ENCODE results near the gene LEMD1.
"Not testable (repeated sequence)": the region's sequence is repeated elsewhere in the genome, so short reads cannot be mapped to it uniquely, and the experiment has no call there.

Gene LEMD1

DNA sequence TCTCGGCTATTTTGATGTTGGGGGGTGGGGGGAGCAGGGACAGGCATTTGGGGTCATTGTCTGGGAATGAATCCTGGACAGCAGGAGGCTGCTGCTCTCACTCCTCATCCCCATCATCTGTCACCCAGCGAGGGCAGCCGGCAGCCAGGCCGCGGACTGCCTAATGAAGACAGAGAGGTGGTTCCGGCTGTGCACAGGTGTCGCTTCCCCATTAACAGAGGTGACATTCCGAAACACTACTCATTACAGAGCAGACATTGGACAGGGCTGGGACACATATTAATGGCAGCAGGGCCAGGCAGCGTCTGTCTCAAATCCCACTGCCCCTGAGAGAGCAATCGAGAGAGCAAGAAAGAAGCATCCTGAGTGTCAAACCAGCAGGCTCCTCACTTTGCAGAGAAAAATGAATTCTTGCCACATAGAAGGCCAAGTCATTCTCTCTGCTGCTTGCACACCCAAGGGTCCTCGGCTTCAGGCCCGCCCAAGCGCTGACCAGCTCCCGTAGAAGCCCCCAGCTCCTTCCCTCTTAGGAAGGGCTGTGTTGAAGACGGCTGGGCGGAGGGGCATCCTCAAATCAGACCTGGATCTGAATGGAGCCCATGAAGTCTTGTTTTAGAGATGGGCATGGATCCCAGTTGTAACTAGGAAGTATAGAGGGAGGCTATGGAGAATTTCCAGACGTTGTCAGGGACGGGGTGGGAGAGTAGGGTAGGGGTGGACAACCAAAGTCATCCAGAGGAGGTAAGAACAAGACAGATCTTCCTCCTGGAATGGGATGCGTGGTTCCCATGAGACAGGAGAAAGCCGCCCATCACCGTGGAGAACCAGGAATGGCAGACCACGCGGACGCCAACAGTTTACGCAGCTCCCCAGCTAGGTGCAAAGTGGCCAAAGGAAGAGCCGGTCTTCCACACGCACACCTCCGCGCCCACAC is 8.2 kb upstream of the LEMD1 start:
- no peak overlapping the region for H3K27ac Mint-ChIP-seq
- intact Hi-C loops (cut with micrococcal nuclease) = no loop called here

DNA sequence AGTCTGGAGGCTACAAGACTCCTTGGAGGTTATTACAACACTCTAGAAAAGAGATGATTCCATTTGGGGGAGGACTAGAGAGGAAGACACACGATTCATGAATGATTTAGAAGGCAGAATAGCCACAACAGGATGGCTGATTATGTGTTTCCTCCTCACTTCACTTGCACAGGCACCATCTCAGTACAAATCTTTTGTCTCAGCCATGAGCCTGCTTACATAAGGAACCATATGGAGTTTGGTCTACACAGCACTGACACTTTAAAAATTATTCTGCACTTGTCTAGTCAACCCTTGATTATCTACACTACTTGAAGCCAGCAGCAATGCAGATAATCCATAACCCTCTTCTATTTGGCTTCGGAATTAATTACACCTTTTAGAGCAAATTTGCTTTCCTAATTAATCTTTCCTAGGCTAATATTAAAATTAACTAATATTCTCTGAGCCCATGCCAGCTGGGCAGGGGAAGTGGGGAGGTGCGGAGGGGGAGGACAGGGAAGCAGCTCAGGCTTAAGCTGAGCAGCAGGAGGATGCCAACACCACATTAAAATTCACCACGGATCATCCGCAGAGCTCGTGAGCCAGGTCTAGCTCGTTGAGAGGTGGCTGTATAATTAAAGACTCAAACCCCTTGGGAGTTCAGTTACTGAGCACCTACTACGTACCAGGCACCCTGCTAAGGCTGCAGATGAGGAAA is 3.2 kb upstream of the LEMD1 start:
- intact Hi-C loops (cut with micrococcal nuclease) = no loop called here
- Mint-ChIP-seq H3K27me3 (peaks cover 57% of the 10 kb centered on the region), H3K9me3 (no peaks in the 10 kb centered on the region), H3K36me3 (ENCODE audit: low read depth) (no peaks in the 10 kb centered on the region), H3K27ac (no peak overlapping the region), H3K4me3 (no peak overlapping the region), H3K4me1 (ENCODE audit: low read depth) (no peaks in the 10 kb centered on the region)

More for the DNA sequence above, 8.2 kb upstream of the LEMD1 start:
- H3K4me3 Mint-ChIP-seq = peak overlapping the region; percentile 71
- H3K36me3 Mint-ChIP-seq (ENCODE audit: low read depth) = no peaks in the 10 kb centered on the region
- H3K4me1 Mint-ChIP-seq (ENCODE audit: low read depth) = peaks cover 14% of the 10 kb centered on the region
- peaks cover 56% of the 10 kb centered on the region for H3K27me3 Mint-ChIP-seq
- H3K9me3 Mint-ChIP-seq = no peaks in the 10 kb centered on the region

DNA sequence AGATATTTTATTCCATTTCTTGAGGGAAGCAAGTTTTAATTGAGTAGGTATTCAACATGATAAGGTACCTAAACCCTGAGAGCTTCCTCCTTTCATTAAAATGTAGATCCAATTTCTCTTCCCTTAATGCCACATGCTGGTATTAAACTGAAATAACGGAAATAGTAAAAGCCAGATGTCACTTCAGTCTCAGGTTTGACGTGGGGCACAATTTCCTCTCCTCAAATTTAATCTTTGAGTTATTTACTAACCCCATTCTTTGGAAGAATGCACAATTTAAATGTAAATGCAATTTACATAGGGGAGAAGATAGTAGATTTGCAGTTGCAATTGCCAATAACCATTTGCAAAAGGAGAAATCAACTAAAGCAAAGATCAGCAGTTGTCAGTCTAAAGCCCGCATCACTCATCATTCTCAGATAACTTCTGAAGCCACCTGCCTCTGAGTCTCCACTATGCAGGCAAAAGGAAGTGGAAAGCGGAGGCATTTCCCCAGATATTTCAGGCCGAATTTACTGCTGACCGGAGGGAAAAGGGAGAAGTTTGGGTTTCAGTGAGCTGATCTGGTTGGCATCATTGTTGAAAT is 2.1 kb upstream of the LEMD1 start:
- intact Hi-C loops (cut with micrococcal nuclease) = no loop called here

DNA sequence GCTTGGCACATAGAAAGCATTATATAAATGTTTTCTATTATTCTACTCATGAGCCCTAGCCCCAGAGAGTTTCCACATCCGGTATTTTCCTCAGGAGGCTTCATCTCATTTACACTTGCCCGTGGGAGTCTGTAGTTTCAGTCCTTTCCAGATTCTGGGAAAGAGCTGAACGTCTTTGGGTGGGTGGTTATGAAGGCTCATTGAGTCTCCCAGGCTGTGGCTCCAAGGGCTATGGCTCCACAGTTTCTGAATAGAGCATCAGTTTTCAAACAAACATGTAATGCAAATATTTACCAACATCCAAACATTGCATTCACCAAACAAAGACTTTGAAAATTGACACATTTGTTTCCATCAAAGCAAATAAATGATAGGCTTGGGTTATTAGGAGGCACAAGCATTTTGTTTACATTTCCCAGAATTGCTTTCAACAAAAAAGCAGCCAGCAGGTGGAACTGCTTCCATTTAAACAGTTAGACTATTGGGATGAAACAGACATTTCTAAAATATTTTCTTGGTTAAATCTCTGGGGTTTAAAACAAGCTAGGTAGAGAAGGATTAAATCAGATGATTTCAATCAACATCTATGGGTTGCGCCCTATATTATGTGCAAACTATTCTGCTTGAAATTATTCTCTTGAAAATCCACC is 1.3 kb upstream of the LEMD1 start:
- H3K4me3 Mint-ChIP-seq = no peak overlapping the region
- no peaks in the 10 kb centered on the region for H3K36me3 Mint-ChIP-seq (ENCODE audit: low read depth)
- H3K9me3 Mint-ChIP-seq = no peaks in the 10 kb centered on the region
- H3K4me1 Mint-ChIP-seq (ENCODE audit: low read depth) = no peaks in the 10 kb centered on the region
- peaks cover 41% of the 10 kb centered on the region for H3K27me3 Mint-ChIP-seq
- no peak overlapping the region for H3K27ac Mint-ChIP-seq
- intact Hi-C loops (cut with micrococcal nuclease) = no loop called here

More for the DNA sequence above, 2.1 kb upstream of the LEMD1 start:
- no peaks in the 10 kb centered on the region for H3K9me3 Mint-ChIP-seq
- H3K36me3 Mint-ChIP-seq (ENCODE audit: low read depth) = no peaks in the 10 kb centered on the region
- peaks cover 46% of the 10 kb centered on the region for H3K27me3 Mint-ChIP-seq
- H3K4me1 Mint-ChIP-seq (ENCODE audit: low read depth) = no peaks in the 10 kb centered on the region
- H3K27ac Mint-ChIP-seq = no peak overlapping the region
- H3K4me3 Mint-ChIP-seq = no peak overlapping the region

DNA sequence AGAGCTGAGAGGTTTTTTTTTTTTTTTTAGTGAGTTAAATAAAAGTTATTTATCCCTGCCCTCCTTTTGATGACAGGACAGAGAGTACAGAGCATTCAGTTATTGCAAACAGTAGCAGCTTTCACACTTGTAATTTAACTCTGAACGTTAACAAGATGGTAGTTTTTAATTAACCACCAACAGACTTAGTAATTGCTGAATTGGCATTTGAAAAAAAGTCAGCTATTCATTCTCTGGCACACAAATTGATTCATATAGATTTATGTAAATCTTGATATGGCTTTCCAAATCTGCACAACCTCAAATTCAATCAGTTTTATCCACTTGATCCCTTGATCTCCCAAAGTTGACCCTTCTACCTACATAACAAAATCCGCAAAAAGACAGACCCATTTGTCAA is 918 bp downstream of the LEMD1 start:
- no peak overlapping the region for H3K4me3 Mint-ChIP-seq
- intact Hi-C loops (cut with micrococcal nuclease) = no loop called here
- H3K27me3 Mint-ChIP-seq = peaks cover 32% of the 10 kb centered on the region
- H3K4me1 Mint-ChIP-seq (ENCODE audit: low read depth) = no peaks in the 10 kb centered on the region
- no peaks in the 10 kb centered on the region for H3K9me3 Mint-ChIP-seq
- H3K36me3 Mint-ChIP-seq (ENCODE audit: low read depth) = no peaks in the 10 kb centered on the region
- no peak overlapping the region for H3K27ac Mint-ChIP-seq

DNA sequence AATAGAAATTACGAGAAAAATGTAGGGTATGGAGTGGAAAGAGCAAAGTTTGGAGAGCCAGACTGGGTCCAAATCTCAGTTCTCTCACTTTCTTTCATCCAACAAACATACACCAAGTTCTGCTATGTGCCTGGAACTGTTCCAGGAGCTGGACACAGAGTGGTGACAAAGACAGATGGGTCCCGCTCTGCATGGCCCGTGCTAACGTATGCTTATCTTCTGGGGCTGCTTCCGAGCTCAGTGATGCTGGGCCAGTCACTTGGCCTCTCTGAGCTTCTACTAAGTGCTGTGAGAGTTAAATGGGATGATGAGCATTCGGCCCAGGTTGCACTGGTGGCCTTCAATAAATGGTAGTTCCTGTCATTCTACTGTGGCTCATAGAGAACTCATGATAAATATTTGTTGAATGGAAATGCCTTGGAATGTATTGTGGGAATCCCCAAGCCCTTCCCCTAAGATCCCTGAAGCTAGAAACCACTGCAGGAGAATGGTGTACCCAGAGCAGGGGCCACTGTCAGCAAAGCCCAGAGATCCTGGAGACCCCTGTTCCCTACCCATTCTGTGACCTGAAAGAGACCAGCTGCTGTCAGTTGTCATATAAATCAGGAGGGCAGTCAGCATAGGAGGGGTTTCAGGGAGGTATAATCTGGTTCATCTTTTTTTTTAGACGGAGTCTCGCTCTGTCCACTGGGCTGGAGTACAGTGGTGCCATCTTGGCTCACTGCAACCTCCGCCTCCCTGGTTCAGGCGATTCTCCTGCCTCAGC is 3.8 kb downstream of the LEMD1 start:
- no peaks in the 10 kb centered on the region for H3K36me3 Mint-ChIP-seq (ENCODE audit: low read depth)
- H3K27me3 Mint-ChIP-seq = peaks cover 24% of the 10 kb centered on the region
- H3K9me3 Mint-ChIP-seq = no peaks in the 10 kb centered on the region
- no peak overlapping the region for H3K27ac Mint-ChIP-seq
- intact Hi-C loops (cut with micrococcal nuclease) = no loop called here
- H3K4me1 Mint-ChIP-seq (ENCODE audit: low read depth) = no peaks in the 10 kb centered on the region
- H3K4me3 Mint-ChIP-seq = no peak overlapping the region

DNA sequence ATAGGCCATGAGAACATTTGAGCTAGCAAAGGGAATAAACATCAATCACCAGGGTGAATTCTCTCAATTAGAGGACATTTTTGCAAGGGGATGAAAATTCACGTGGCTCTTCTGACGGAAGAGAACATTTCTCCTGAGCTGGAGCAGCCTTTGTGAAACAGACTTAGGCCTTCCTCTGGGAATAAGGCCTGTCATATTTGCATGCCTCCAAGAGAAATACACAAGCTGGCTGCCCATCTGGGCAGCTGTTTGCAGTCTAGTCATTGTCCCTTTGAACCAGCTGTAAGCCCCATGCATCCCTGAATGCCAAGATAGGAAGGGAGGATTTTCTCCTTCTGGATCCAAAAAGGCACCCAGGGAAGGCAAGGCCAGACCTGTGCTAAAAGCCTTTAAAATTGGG is 5.5 kb downstream of the LEMD1 start:
- no peaks in the 10 kb centered on the region for H3K36me3 Mint-ChIP-seq (ENCODE audit: low read depth)
- H3K9me3 Mint-ChIP-seq = no peaks in the 10 kb centered on the region
- intact Hi-C loops (cut with micrococcal nuclease) = no loop called here
- H3K27me3 Mint-ChIP-seq = peaks cover 24% of the 10 kb centered on the region
- no peak overlapping the region for H3K4me3 Mint-ChIP-seq
- H3K4me1 Mint-ChIP-seq (ENCODE audit: low read depth) = no peaks in the 10 kb centered on the region
- no peak overlapping the region for H3K27ac Mint-ChIP-seq

DNA sequence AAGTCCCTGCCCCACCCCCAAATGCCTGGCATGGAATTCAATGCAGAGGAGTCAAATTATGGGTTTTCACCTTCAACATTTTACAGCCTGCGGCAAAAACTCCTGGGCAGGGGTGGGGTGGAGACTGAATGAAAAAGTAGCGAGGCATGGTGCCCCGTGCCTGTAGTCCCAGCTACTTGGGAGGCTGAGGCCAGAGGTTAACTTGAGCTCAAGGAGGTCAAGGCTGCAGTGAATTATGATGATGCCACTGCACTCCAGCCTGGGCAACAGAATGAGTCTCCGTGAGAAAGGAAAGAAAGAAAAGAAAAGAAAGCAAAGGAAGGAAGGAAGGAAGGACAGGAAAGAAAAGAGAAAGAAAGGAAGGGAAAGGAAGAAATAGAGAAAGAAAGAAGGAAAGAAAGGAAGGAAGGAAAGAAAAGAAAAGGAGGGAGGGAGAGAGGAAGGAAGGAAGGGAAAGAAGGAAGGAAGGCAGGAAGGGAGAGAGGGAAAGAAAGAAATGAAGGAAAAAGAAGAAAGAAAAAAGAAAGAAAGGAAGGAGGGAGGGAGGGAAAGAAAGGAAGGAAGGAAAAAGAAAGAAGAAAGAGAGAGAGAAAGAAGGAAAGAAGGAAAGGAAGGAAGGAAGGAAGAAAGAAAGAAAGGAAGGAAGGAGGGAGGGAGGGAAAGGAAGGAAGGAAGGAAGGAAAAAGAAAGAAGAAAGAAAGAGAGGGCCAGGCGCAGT is 11.1 kb downstream of the LEMD1 start:
- Mint-ChIP-seq H3K9me3 (no peaks in the 10 kb centered on the region), H3K4me1 (ENCODE audit: low read depth) (no peaks in the 10 kb centered on the region), H3K4me3 (no peak overlapping the region), H3K36me3 (ENCODE audit: low read depth) (no peaks in the 10 kb centered on the region), H3K27ac (no peak overlapping the region), H3K27me3 (peaks cover 32% of the 10 kb centered on the region)
- intact Hi-C loops (cut with micrococcal nuclease) = no loop called here

DNA sequence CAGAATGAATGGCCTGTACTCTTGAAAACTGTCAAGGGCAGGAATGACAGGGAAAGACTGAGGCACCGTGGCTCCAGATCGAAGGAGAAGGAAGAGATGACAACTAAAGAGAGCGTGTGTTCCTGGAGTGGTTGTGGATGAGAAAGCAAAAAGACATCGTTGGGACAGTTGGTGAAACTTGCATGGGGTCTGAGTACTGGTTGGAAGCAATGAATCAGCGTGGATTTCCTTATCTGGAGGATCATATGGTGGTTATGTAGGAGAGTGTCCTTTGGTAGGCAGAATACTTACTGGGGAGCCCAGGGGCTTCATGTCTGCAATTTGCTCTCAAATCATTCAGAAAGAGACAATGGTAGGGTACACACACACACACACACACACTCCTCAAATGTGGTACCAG is 13.9 kb downstream of the LEMD1 start:
- Mint-ChIP-seq H3K4me3 (no peak overlapping the region), H3K4me1 (ENCODE audit: low read depth) (no peaks in the 10 kb centered on the region), H3K9me3 (no peaks in the 10 kb centered on the region), H3K27ac (no peak overlapping the region), H3K27me3 (peaks cover 31% of the 10 kb centered on the region), H3K36me3 (ENCODE audit: low read depth) (no peaks in the 10 kb centered on the region)
- intact Hi-C loops (cut with micrococcal nuclease) = no loop called here

DNA sequence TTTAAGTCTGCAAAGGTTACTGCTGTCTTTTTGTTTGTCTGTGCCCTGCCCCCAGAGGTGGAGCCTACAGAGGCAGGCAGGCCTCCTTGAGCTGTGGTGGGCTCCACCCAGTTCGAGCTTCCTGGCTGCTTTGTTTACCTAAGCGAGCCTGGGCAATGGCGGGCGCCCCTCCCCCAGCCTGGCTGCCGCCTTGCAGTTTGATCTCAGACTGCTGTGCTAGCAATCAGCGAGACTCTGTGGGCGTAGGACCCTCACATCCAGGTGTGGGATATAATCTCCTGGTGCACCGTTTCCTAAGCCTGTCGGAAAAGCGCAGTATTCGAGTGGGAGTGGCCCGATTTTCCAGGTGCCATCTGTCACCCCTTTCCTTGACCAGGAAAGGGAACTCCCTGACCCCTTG is 15.6 kb downstream of the LEMD1 start:
- not testable (repeated sequence) for H3K9me3 Mint-ChIP-seq; H3K4me3 Mint-ChIP-seq; H3K36me3 Mint-ChIP-seq (ENCODE audit: low read depth)

DNA sequence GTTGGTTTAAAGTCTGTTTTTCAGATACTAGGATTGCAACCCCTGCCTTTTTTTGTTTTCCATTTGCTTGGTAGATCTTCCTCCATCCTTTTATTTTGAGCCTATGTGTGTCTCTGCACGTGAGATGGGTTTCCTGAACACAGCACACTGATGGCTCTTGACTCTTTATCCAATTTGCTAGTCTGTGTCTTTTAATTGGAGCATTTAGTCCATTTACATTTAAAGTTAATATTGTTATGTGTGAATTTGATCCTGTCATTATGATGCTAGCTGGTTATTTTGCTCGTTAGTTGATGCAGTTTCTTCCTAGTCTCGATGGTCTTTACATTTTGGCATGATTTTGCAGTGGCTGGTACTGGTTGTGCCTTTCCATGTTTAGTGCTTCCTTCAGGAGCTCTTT is 17.4 kb downstream of the LEMD1 start:
- intact Hi-C loops (cut with micrococcal nuclease); H3K4me3 Mint-ChIP-seq; H3K36me3 Mint-ChIP-seq (ENCODE audit: low read depth); H3K4me1 Mint-ChIP-seq (ENCODE audit: low read depth); H3K9me3 Mint-ChIP-seq; H3K27ac Mint-ChIP-seq: not testable (repeated sequence)
- H3K27me3 Mint-ChIP-seq = peaks cover 18% of the 10 kb centered on the region

More for the DNA sequence above, 15.6 kb downstream of the LEMD1 start:
- intact Hi-C loops (cut with micrococcal nuclease); H3K4me1 Mint-ChIP-seq (ENCODE audit: low read depth); H3K27ac Mint-ChIP-seq: not testable (repeated sequence)
- peaks cover 25% of the 10 kb centered on the region for H3K27me3 Mint-ChIP-seq

DNA sequence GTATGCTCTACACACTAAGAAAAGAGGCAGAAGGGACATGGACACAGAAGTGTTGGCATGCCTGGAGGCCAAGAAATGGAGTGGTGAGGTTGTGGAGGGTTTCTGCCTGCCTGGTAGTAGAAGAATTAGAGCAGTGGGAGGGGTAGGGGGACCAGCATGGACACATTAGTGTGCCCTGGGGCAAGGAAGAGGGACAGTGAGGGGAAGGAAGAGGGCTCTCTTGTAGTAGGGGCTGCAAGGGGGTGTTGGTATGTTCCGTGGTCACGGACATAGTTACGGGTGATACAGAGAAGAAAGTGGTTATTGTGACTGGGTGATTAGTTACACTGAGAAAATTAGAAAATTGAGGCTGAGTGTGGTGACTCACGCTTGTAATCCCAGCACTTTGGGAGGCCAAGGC is 23.3 kb downstream of the LEMD1 start:
- peaks cover 23% of the 10 kb centered on the region for H3K27me3 Mint-ChIP-seq
- no peaks in the 10 kb centered on the region for H3K36me3 Mint-ChIP-seq (ENCODE audit: low read depth)
- H3K27ac Mint-ChIP-seq = no peak overlapping the region
- no peak overlapping the region for H3K4me3 Mint-ChIP-seq
- H3K4me1 Mint-ChIP-seq (ENCODE audit: low read depth) = no peaks in the 10 kb centered on the region
- H3K9me3 Mint-ChIP-seq = no peaks in the 10 kb centered on the region
- intact Hi-C loops (cut with micrococcal nuclease) = no loop called here

Data from dendritic cell treated with granulocyte-macrophage colony-stimulating factor and Interleukin-4, amounts not matched to agents 40 ng/mL and 50 ng/mL, for 4 days (primary cell).